LNCaP clone FGC (cell line): ENCODE measurements around the gene PTPA.

ENCODE experiments used
- DNase-seq: peaks from one replicate; pipeline ENCODE4 v3.0.0-alpha.2; 2011; ENCODE audit warnings: low read depth
- H3K4me3 ChIP-seq: 2 replicates; pipeline ENCODE4 v1.5.1; 2011; ENCODE audit warnings: mild to moderate bottlenecking, low read depth, low read length, control low read depth
- TF ChIP-seq, protein P1 (sequence below): IDR thresholded peaks from 2 replicates; pipeline ENCODE4 v1.5.1; 2012; ENCODE audit warnings: mild to moderate bottlenecking; ENCODE audit not compliant: control insufficient read depth, insufficient read depth; ENCODE audit errors: extremely low read depth

Gene PTPA

DNA sequence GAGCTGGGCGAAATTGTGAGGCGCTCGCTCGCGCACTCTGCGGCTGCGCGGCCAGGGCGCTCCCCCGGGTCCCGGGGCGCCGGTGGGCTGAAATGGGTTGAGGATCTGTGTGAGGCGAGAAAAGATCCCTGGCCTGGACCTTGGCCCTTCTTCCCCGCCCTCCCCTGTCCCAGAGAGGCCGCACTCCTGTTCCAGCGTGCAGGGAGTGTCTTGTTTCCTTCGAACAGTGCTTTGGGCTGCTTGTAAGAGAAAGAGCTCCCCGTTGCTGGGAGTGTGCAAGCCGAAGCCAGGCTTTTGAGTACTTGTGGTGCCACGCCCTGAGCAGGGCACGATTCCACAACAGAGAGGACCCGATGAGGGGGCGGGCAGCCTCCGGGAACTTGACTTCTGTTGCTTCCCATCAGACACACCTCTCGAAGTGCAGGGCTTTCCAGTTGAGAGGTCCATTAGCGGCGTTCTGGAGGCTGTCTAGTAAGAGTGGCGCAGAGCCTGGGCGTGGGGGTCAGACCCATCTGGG lies 29.8 kb upstream of the PTPA start:
- TF ChIP-seq, protein P1, sequence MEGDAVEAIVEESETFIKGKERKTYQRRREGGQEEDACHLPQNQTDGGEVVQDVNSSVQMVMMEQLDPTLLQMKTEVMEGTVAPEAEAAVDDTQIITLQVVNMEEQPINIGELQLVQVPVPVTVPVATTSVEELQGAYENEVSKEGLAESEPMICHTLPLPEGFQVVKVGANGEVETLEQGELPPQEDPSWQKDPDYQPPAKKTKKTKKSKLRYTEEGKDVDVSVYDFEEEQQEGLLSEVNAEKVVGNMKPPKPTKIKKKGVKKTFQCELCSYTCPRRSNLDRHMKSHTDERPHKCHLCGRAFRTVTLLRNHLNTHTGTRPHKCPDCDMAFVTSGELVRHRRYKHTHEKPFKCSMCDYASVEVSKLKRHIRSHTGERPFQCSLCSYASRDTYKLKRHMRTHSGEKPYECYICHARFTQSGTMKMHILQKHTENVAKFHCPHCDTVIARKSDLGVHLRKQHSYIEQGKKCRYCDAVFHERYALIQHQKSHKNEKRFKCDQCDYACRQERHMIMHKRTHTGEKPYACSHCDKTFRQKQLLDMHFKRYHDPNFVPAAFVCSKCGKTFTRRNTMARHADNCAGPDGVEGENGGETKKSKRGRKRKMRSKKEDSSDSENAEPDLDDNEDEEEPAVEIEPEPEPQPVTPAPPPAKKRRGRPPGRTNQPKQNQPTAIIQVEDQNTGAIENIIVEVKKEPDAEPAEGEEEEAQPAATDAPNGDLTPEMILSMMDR = no peak
- H3K4me3 ChIP-seq = peak overlapping the region; percentile 87
- DNase-seq = no peak

DNA sequence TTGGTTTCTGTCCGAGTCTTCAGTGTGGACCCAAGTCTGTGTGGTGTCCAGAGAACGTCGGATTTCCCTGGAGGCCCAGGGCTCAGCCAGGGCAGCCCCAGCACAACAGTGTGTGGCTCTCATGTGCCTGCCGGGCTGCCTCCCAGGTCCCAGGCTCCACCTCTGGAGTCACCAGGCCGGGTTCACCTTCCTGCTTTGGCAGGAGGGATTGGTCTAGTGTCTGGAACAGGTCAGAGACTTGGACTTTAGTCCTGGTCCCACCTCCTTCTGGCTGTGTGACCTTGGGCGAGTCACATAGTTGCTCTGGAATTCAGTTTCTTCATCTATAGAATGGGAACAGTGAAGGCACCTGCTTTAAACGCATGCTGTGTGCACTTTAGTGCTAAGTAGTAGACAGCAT lies 27.1 kb upstream of the PTPA start:
- DNase-seq = no peak
- no peak overlapping the region for H3K4me3 ChIP-seq
- TF ChIP-seq, protein P1 = no peak

DNA sequence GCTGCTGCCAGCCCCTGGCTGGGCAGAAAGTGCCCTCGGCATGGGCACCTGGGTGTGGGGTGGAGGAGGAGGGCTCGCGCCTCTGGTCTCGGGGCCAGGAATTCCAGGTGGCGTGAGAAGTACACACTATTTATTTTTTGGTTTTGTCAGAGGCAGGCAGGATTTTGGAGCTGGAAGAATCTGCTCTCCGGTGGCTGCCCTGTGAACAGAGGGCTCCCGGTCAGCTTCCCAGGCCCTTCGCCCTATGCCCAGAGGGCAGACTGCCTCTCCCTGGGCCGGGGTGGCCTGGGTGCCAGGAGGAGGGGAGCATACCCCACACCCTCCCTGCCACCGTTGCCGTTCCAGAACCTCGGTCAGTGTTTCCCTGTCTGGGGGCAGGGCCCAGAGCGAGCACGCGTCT lies 22.0 kb upstream of the PTPA start:
- H3K4me3 ChIP-seq = no peak overlapping the region
- no peak for DNase-seq
- TF ChIP-seq, protein P1 = no peak

DNA sequence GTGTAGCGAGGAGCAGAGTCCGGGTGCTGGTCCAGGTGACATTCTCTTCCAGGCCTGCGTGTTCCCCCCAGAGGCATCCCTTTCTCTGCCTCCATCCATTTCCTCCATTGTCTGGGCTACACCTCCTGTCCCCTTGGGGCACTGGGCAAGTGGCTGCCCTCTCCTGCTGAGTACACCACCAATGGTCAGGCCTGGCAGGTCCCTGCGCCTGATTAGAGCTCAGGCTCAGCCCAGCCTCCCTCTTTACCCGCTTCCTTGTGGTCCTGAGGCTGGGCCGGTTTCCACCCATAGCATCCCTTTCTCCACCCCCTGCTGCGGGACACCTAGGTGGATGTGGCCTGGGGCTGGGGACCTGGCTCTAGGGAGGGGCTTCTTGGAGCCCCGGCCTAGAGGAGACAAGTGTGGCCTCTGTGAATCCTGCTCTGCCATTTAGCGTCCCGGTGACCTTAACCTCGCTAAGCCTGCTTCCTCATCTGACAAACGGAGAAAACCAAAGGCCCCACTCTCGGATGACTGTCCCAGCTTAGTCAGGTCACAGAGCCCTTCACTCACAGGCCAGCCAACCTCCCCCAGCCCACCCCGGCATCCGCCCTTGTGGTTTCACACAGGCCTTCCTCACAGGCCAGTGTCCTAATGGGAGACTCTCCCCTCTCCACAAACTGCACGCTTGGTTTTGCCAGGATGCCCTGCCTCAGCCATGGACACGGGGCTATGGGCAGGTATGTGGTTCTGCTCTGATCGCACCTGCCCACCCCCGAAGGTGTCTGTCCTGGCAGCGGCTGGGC lies 17.4 kb upstream of the PTPA start:
- TF ChIP-seq, protein P1 = no peak
- H3K4me3 ChIP-seq = no peak overlapping the region
- DNase-seq = no peak

DNA sequence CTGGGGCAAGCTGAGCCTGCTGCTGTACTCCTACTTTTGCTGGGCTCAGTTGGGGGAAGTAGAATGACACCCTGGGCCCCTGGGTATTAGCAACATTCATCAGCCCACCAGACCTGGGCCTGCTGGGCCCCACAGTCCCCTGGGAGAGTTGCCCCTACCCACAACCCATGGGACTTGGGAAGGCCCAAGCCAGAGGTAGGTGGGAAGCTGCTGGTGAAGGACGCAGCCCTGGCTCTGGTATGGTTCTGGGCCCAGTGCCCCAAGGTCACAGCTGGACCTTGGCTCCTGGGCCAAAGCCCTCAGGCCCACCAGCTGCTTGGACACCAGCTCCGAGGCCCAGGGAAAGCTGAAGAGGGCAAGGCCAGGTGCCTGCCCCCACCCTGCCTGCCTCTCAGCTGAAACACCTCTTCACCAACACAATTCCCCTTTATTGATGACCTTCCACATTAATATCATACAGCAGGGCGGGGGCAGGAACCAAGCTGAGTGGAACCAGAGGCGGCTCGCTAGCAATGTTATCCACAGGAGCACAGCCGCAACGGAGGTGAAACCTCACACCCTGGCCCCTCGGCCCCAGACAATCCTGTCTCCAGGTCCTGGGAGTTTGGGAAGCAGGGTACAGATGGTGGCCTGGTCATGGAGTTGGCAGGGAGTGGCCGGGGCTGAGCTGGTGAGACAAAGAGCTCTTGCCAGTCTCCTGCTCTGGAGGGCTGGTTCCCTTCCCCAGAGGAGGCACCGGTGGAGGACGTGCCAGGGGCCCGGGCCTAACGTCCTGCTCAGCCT lies 16.6 kb upstream of the PTPA start:
- H3K4me3 ChIP-seq = no peak overlapping the region
- DNase-seq = no peak
- TF ChIP-seq, protein P1 = no peak

DNA sequence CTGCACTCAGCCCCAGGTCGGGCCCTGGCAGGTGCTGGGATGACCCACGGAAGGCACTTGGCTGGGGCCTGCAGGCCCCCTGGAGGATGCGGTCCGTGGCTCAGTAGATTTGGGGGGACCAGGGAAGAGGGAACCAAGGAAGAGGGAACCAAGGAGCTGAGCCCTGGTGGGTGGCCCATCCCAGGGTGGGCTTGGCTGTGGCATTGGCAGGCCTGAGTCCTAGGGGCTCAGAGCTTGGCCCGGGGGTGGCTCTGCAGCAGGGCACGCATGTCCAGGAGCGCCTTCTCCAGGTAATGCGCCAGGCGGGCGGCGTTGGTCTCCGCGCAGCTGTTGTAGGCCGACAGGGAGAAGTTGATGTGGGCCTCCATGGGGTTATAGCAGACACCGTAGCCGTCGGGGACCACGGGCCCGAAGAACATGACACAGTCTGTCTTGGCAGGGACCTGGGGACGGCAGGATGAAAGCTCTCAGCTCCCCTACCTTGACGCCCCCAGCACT lies 16.0 kb upstream of the PTPA start:
- DNase-seq = no peak
- H3K4me3 ChIP-seq = no peak overlapping the region
- TF ChIP-seq, protein P1 = no peak
